T-cell (primary cell): ENCODE measurements around the gene ING3. TPM values are rescaled to one million over a fixed set of nuclear protein-coding genes. Genes with fewer than 3 reads are reported as not detected.

ENCODE experiments used
- ATAC-seq, 4 experiments: fragments of 200-7000 bp in 3 of 4; fragments of 150-1000 bp in 1 of 4; cut with Tn5 transposase; replicated peaks in 1 of 4; 1 replicate in 3 of 4; 2 replicates in 1 of 4; pipeline ENCODE4 v1.10.0; 2021; ENCODE audit warnings: moderate library complexity in 3 of 4, mild to moderate bottlenecking in 2 of 4, moderate number of reproducible peaks in 1 of 4
- CTCF ChIA-PET, 2 donors: fragments of 300-600 bp; sonication (Branson Sonifier 250); formaldehyde crosslinking; loops; one replicate each; lab custom pipeline; 2022; ENCODE audit warnings: antibody characterized with exemption in 2 of 2; lab: Charles Lee
- POLR2A ChIA-PET, 2 donors: fragments of 300-600 bp; sonication (Branson Sonifier 250); formaldehyde crosslinking; loops; one replicate each; lab custom pipeline; 2022; ENCODE audit warnings: antibody characterized with exemption in 2 of 2; lab: Charles Lee
- DNase-seq, 35 experiments: peaks; one replicate each; pipeline versions ENCODE4 v3.0.0 to v3.0.0-alpha.2; 2013 to 2023
- H3K27ac ChIP-seq: one replicate; pipeline ENCODE4 v1.5.1; 2013; ENCODE audit warnings: low read length
- H3K27me3 ChIP-seq, 2 experiments: replicated peaks in 1 of 2; 1 replicate in 1 of 2; 2 replicates in 1 of 2; pipeline versions ENCODE4 v1.6.1 to v1.7.0; 2013; ENCODE audit warnings: low read length in 1 of 2, mixed read lengths in 1 of 2; ENCODE audit not compliant: control insufficient read depth in 2 of 2, insufficient read depth in 2 of 2; ENCODE audit errors: extremely low read depth in 1 of 2
- H3K36me3 ChIP-seq, 2 donors: 1 replicate in 1 of 2; 2 replicates in 1 of 2; pipeline versions ENCODE4 v1.6.1 to v1.7.0; 2013; ENCODE audit warnings: low read length in 1 of 2; ENCODE audit not compliant: control insufficient read depth in 2 of 2, insufficient read depth in 1 of 2; ENCODE audit errors: extremely low read depth in 1 of 2
- H3K4me1 ChIP-seq, 2 experiments: 1 replicate in 1 of 2; 2 replicates in 1 of 2; pipeline versions ENCODE4 v1.6.1 to v1.7.0; 2013; ENCODE audit warnings: low read length in 2 of 2, mixed read lengths in 1 of 2; ENCODE audit not compliant: insufficient read depth in 2 of 2, control insufficient read depth in 1 of 2; ENCODE audit errors: extremely low read depth in 1 of 2
- H3K4me3 ChIP-seq, 2 donors: 1 replicate in 1 of 2; 2 replicates in 1 of 2; pipeline versions ENCODE4 v1.5.1 to v1.7.0; 2013; ENCODE audit warnings: mild to moderate bottlenecking in 2 of 2, low read length in 1 of 2, moderate library complexity in 1 of 2; ENCODE audit not compliant: control insufficient read depth in 1 of 2; ENCODE audit errors: extremely low read depth in 1 of 2
- H3K9me3 ChIP-seq: 2 replicates; pipeline ENCODE4 v1.7.0; 2013
- H3K27ac Mint-ChIP-seq, 2 donors: one replicate each; pipeline ENCODE4 v1.8.0; 2020 to 2021; ENCODE audit warnings: mild to moderate bottlenecking in 2 of 2, mixed read lengths in 2 of 2
- H3K27me3 Mint-ChIP-seq, 2 donors: one replicate each; pipeline ENCODE4 v1.8.0; 2021 to 2022; ENCODE audit warnings: mixed read lengths in 2 of 2
- H3K36me3 Mint-ChIP-seq: one replicate; pipeline ENCODE4 v1.8.0; 2021; ENCODE audit warnings: mixed read lengths
- H3K4me1 Mint-ChIP-seq, 3 donors: one replicate each; pipeline ENCODE4 v1.8.0; 2020 to 2022; ENCODE audit warnings: mixed read lengths in 3 of 3, mild to moderate bottlenecking in 1 of 3
- H3K4me3 Mint-ChIP-seq, 3 donors: one replicate each; pipeline ENCODE4 v1.8.0; 2020 to 2022; ENCODE audit warnings: mild to moderate bottlenecking in 3 of 3, mixed read lengths in 3 of 3, moderate library complexity in 3 of 3
- H3K9me3 Mint-ChIP-seq, 3 donors: one replicate each; pipeline ENCODE4 v1.8.0; 2020 to 2022; ENCODE audit warnings: mixed read lengths in 3 of 3
- WGBS: methylation state at CpG from one replicate; pipeline ENCODE4 v1.1.5; 2013; ENCODE audit warnings: missing lambda C conversion rate; ENCODE audit not compliant: insufficient coverage; 5-methylcytosine and 5-hydroxymethylcytosine counted together
- total RNA-seq, 35 experiments: library from RNA in 6 of 35; stranded (reverse) in 6 of 35; fragments of 120-200 nt in 1 of 35; gene quantifications; one replicate each; pipeline versions ENCODE4 v1.2.1 to v1.2.4 and lab custom pipeline; 2013 to 2026

The ING3 gene
- total RNA-seq, 5 donors from 2014 or later (not counting 1 experiment from before 2014, with no cell fraction given), result 20.6 to 32.3 (median 25.6) TPM

DNA sequence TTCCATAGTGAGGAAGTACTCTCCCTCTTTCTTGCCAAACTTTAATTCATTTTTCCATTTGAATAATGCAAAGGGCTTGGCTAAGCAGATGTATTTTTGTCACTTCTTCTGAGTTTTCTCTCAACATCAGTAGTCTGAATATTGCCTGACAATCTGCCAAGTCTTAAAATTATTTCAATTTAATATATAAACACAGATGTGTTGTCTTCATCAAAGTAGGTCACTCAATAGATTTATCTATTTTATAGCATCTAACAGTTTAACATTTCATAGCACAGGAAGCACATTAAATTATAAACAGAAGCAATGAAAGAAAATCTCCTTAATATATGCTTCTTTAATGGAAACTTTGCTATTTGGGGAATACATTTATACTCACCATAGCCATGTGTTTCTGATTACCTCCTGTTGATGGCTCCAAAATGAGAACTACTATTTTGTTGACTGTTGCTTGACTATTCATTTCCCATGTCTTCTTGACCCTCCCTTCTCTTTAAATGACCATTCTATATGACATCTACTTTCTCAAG is 42.5 kb downstream of the ING3 start:
- Histone ChIP-seq H3K27ac (no peak overlapping the region), H3K4me3 (no peak overlapping the region), H3K36me3 (no peaks in the 10 kb centered on the region), H3K27me3 (peaks cover 0 to 14% of the 10 kb centered on the region in 2 experiments), H3K4me1 (peaks cover 15 to 21% of the 10 kb centered on the region in 2 experiments), H3K9me3 (no peaks in the 10 kb centered on the region)
- ChIA-PET CTCF (no interaction called here), POLR2A (no interaction called here)
- H3K27ac Mint-ChIP-seq, result no peak overlapping the region
- H3K4me3 Mint-ChIP-seq, result no peak overlapping the region
- H3K27me3 Mint-ChIP-seq, result peaks cover 28 to 35% of the 10 kb centered on the region in 2 donors
- H3K36me3 Mint-ChIP-seq, result no peaks in the 10 kb centered on the region
- DNase-seq (no peak), ATAC-seq (no peak)
- H3K9me3 Mint-ChIP-seq, result no peaks in the 10 kb centered on the region
- peaks cover 27 to 36% (median 34%) of the 10 kb centered on the region in 3 donors for H3K4me1 Mint-ChIP-seq

DNA sequence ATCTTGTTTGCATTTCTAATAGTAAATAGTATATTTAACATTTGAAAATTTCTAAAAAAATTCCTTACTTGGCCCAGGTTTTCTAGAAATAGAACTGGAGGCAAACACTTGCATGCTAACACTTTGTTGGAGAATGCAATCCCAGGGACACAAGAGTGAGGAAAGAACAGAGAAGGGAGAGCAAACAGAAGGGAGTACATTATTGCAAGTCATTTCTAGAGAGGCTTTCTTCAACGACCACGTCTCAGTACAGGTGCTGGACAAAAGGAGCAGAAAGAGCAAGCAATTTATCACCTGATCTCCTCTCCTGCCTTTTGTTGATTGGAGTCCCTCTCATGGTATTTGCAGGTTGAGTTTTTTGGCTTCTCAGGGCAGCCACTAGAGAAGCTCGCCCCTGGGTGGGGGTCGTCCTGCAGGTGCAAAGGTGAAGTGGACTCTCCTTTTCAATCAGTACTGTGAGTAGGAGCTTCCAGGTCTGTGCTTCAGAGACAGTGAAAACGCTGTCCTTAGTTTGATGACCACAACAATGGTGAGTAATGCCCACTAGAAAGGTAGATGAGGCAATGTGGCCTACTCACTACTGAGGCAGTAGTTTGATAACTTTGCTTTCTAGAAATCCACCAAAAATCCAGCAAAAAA is 43.1 kb downstream of the ING3 start:
- 60% methylated on average over 1 of the region's 5 CpGs for WGBS
- H3K4me3 Mint-ChIP-seq, result no peak overlapping the region
- no peak overlapping the region for H3K27ac ChIP-seq
- ChIA-PET CTCF (interaction anchor here in 1 of 2 donors (0.7 kb wide), 1 partner anchor 54 kb away, joined by 3 read pairs; no protein-coding TSS in a partner anchor), POLR2A (no interaction called here)
- no peaks in the 10 kb centered on the region for H3K36me3 ChIP-seq
- peaks cover 25 to 34% of the 10 kb centered on the region in 2 donors for H3K27me3 Mint-ChIP-seq
- H3K9me3 ChIP-seq, result no peaks in the 10 kb centered on the region
- DNase-seq (no peak), ATAC-seq (no peak)
- peaks cover 0 to 10% of the 10 kb centered on the region in 2 experiments for H3K27me3 ChIP-seq
- peaks cover 11 to 15% of the 10 kb centered on the region in 2 experiments for H3K4me1 ChIP-seq
- H3K9me3 Mint-ChIP-seq, result no peaks in the 10 kb centered on the region
- H3K4me3 ChIP-seq, result no peak overlapping the region
- no peak overlapping the region for H3K27ac Mint-ChIP-seq
- H3K36me3 Mint-ChIP-seq, result no peaks in the 10 kb centered on the region
- H3K4me1 Mint-ChIP-seq, result peaks cover 22 to 30% (median 29%) of the 10 kb centered on the region in 3 donors

DNA sequence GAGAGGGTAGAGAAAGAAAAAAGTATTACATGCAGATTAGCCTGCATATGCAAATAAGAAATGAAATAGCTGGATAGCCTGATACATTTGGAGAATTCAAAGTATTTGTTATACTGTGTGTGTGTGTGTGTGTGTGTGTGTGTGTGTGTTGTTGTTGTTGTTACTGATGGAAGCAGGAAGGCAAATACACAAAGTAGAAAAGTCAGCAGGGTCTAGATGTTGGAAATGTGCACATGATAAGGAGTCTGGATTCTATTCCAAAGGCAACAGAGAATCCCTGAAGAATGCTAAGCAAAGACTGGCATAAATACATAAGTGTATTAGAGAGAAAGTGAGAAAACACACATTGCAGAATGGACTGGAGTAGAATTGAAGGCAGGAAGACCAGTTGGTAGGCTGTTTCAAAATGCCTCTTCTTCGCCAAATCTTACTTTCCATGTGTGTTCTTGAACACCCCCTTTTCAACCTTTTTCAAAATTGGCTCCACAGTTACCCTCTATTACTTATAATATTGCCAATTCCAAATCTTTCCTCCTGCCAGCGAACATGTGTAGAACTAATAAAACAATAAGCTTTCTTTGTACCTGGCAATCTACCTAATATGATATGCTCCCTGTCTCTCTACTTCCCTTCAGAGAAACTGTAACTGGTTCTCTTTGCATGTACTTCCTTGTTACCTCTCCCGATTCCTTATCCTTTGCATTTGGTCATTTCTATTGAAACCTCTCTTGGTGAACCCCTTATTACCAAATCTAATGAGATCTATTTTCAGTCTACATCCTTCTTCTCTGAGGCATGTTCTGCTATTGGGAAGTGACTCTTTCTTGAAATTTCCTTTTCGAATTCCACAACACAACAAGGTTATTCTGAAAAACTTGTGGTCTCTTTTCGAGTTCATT is 44.2 kb downstream of the ING3 start:
- H3K36me3 ChIP-seq, result no peaks in the 10 kb centered on the region
- POLR2A ChIA-PET, result no interaction called here
- H3K36me3 Mint-ChIP-seq, result no peaks in the 10 kb centered on the region
- H3K4me1 ChIP-seq, result peaks cover 11% of the 10 kb centered on the region in 2 experiments
- H3K9me3 ChIP-seq, result no peaks in the 10 kb centered on the region
- DNase-seq, result no peak
- no peak overlapping the region for H3K4me3 ChIP-seq
- H3K27me3 Mint-ChIP-seq, result peaks cover 14 to 23% of the 10 kb centered on the region in 2 donors
- H3K27ac ChIP-seq, result no peak overlapping the region
- H3K4me3 Mint-ChIP-seq, result no peak overlapping the region
- peaks cover 15 to 31% (median 22%) of the 10 kb centered on the region in 3 donors for H3K4me1 Mint-ChIP-seq
- H3K27me3 ChIP-seq, result no peaks in the 10 kb centered on the region
- no peak for ATAC-seq
- 100% methylated on average over 2 of the region's 5 CpGs for WGBS
- CTCF ChIA-PET, result interaction anchor here in 1 of 2 donors (0.5 to 1.9 kb wide), 3 partner anchors 8 to 55 kb away, joined by 3 to 9 read pairs (median 3); partner anchors contain the start of gene ING3
- H3K9me3 Mint-ChIP-seq, result no peaks in the 10 kb centered on the region
- H3K27ac Mint-ChIP-seq, result no peak overlapping the region

DNA sequence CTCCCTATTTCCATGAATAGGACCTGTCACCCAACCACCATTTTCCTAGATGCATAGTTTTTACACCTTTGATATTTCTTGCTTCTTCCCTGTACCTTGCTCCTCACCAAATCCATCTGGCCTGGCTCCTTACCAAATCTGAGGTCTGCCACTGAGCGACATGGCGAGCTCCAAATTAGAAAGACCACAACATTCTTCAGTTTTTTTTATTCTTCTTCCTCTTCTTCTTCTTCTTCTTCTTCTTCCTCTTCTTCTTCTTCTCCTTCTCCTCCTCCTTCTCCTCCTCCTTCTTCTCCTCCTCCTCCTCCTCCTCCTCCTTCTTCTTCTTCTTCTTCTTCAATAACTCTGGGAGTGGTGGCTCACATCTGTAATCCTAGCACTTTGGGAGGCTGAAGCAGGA is 45.1 kb downstream of the ING3 start:
- CTCF ChIA-PET, result interaction anchor here (1.1 to 1.9 kb wide), 3 partner anchors 9 to 113 kb away, joined by 3 to 9 read pairs (median 8); no protein-coding TSS in a partner anchor
- no peaks in the 10 kb centered on the region for H3K9me3 Mint-ChIP-seq
- H3K36me3 Mint-ChIP-seq, result no peaks in the 10 kb centered on the region
- H3K4me1 ChIP-seq, result peaks cover 11 to 12% of the 10 kb centered on the region in 2 experiments
- H3K27ac ChIP-seq, result no peak overlapping the region
- peak overlapping the region in 1 of 3 donors; percentile 18 for H3K4me3 Mint-ChIP-seq
- ATAC-seq (no peak), DNase-seq (no peak)
- peaks cover 8 to 15% of the 10 kb centered on the region in 2 donors for H3K27me3 Mint-ChIP-seq
- WGBS, result 39% methylated on average over 2 of the region's 2 CpGs
- H3K27me3 ChIP-seq, result no peaks in the 10 kb centered on the region
- H3K36me3 ChIP-seq, result no peaks in the 10 kb centered on the region
- POLR2A ChIA-PET, result interaction anchor here in 1 of 2 donors (0.6 kb wide), 1 partner anchor 108 kb away, joined by 3 read pairs; no protein-coding TSS in a partner anchor
- H3K27ac Mint-ChIP-seq, result no peak overlapping the region
- no peak overlapping the region for H3K4me3 ChIP-seq
- H3K4me1 Mint-ChIP-seq, result peaks cover 19 to 38% (median 27%) of the 10 kb centered on the region in 3 donors
- H3K9me3 ChIP-seq, result no peaks in the 10 kb centered on the region

DNA sequence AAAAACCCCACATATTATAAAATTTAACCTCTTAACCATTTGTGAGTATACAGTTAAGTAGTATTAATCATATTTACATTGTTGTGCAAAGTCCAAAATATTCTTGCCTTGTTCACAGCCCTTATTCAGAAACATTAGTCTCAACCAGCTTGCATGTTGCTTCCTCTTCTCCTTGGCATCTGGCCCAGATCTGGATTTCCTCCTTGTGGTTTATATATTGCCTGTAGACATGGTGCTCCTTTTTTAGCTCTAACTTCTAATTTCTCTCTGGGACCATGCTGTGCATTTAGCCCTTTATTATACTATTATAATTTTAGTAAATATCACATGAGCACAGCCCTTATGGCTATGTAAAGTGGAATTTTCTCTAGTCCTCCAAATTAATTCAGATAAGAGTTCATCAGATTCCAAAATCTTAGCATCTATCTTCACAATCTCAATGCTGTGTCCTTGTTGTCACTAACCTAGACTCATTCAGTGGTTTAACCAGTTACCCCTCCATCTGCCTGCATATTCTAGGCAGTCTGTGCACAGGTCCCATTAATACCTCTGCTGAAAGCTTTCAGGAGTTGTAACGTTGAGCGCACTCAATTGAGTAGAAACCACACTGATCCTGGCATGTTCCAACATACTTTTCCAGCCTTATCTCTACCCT is 45.9 kb downstream of the ING3 start:
- DNase-seq, result peak in 33 of 35 experiments; percentile 19 to 77 (median 60)
- Histone ChIP-seq H3K4me3 (no peak overlapping the region), H3K27ac (no peak overlapping the region), H3K27me3 (no peaks in the 10 kb centered on the region), H3K4me1 (peaks cover 11 to 12% of the 10 kb centered on the region in 2 experiments), H3K36me3 (no peaks in the 10 kb centered on the region), H3K9me3 (no peaks in the 10 kb centered on the region)
- Mint-ChIP-seq H3K27me3 (peaks cover 5 to 12% of the 10 kb centered on the region in 2 donors), H3K27ac (no peak overlapping the region), H3K4me3 (peak overlapping the region in 1 of 3 donors; percentile 18), H3K36me3 (no peaks in the 10 kb centered on the region), H3K9me3 (no peaks in the 10 kb centered on the region), H3K4me1 (peaks cover 19 to 38% (median 27%) of the 10 kb centered on the region in 3 donors)
- WGBS, result 69% methylated on average over 2 of the region's 2 CpGs
- CTCF ChIA-PET, result interaction anchor here (1.1 to 1.9 kb wide), 3 partner anchors 10 to 112 kb away, joined by 3 to 9 read pairs (median 8); no protein-coding TSS in a partner anchor
- ATAC-seq, result peak; percentile 83 to 98 (median 92)
- POLR2A ChIA-PET, result no interaction called here
